H1 (cell line): ENCODE results near the gene EPHA4. TPM values are rescaled to one million over a fixed set of nuclear protein-coding genes. Genes with fewer than 3 reads are reported as not detected.

ENCODE experiments used
- CEBPB ChIP-seq: IDR thresholded peaks from 2 replicates; pipeline ENCODE4 v1.6.1; 2012; ENCODE audit warnings: low read depth, low read length
- GABPA ChIP-seq: IDR thresholded peaks from 2 replicates; pipeline ENCODE4 v1.6.1; 2011; ENCODE audit warnings: mild to moderate bottlenecking, low read length, moderate library complexity, borderline replicate concordance; ENCODE audit not compliant: insufficient read depth
- RAD21 ChIP-seq, 2 experiments: IDR thresholded peaks in 1 of 2; conservative IDR thresholded peaks in 1 of 2; 2 replicates each; pipeline ENCODE4 v1.6.1; 2011; ENCODE audit warnings: low read depth in 2 of 2, low read length in 2 of 2, improper control_type of control experiment in 1 of 2, inconsistent platforms in 1 of 2, mild to moderate bottlenecking in 1 of 2, moderate library complexity in 1 of 2
- SIRT6 ChIP-seq: IDR thresholded peaks from one replicate; pipeline ENCODE4 v1.7.1; 2012; ENCODE audit warnings: low read length, inconsistent platforms
- TAF7 ChIP-seq: optimal IDR thresholded peaks from 2 replicates; pipeline ENCODE3; 2011; ENCODE audit warnings: low read depth, mild to moderate bottlenecking, inconsistent platforms, low read length, moderate library complexity, borderline replicate concordance
- polyA plus RNA-seq, 7 experiments: library from polyadenylated mRNA; depleted of rRNA in 3 of 7; stranded (reverse) in 5 of 7; unstranded in 2 of 7; fragments of >200 nt in 5 of 7; fragments of 200-250 nt in 2 of 7; gene quantifications; 1 replicate in 5 of 7; 2 replicates in 1 of 7; 4 replicates in 1 of 7; pipeline versions ENCODE4 v1.2.1 to v1.2.3, GENCODE V29; 2011 to 2013; ENCODE audit warnings: missing spikeins in 2 of 7, mixed read lengths in 2 of 7
- total RNA-seq: library from RNA; stranded (reverse); fragmentation: NEBNext Ultra II Directional; extraction: Animal tissue kit (Norgen Biotek cat#: 25700); gene quantifications from 2 replicates; pipeline ENCODE4 v1.2.1, GENCODE V29; 2021

The EPHA4 gene
- total and polyA plus RNA-seq, 2 of the 8 experiments (the other 6 are each of a cell fraction or from before 2014, with no cell fraction given): 4.3 to 5.7 TPM

DNA sequence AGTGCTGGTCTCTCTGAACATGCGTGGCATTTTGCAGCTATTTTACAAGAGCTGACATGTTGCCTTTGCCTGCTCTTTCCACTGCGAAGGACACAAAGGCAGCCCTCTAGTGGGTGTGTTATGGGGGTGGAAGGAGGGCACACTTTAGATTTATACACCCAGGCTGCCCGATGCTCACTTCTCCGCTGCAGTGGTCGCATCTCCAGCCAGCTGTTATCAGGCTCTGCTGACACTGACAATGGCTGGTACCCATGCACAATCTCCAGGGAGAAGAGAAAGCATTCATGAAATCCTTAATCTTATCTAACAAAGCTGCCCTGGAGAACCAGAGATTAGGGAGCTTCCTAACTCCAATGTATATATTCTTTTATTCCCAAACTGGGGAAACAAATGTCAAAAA, 113.5 kb downstream of the EPHA4 start (continued):
- no peak for TF ChIP-seq TAF7
- TF ChIP-seq RAD21 (IDR thresholded peaks at IDR 0.05 in 1 of 2, conservative IDR thresholded peaks at IDR 0.05 in 1 of 2; ENCODE audit: low read depth in 2 of 2, low read length in 2 of 2): no peak
- no peak for TF ChIP-seq CEBPB
- no peak for TF ChIP-seq GABPA
- TF ChIP-seq SIRT6: no peak
